Diencephalon (tissue), 1 donor: ENCODE results near the gene CGREF1. TPM values are rescaled to one million over a fixed set of nuclear protein-coding genes. Genes with fewer than 3 reads are reported as not detected.

Source experiments
- total RNA-seq: library from RNA; depleted of rRNA; stranded (reverse); fragments of >200 nt; gene quantifications from one replicate; pipeline ENCODE4 v1.2.3, GENCODE V29; 2014

The CGREF1 gene
- 28.8 TPM for total RNA-seq

GRCh38 chr2:27118525-27119329 lies at the start of gene CGREF1:
CGREF1 (minus strand) TSS chr2:27119128; CDS start chr2:27104366, 14,762 bp downstream.

DNA sequence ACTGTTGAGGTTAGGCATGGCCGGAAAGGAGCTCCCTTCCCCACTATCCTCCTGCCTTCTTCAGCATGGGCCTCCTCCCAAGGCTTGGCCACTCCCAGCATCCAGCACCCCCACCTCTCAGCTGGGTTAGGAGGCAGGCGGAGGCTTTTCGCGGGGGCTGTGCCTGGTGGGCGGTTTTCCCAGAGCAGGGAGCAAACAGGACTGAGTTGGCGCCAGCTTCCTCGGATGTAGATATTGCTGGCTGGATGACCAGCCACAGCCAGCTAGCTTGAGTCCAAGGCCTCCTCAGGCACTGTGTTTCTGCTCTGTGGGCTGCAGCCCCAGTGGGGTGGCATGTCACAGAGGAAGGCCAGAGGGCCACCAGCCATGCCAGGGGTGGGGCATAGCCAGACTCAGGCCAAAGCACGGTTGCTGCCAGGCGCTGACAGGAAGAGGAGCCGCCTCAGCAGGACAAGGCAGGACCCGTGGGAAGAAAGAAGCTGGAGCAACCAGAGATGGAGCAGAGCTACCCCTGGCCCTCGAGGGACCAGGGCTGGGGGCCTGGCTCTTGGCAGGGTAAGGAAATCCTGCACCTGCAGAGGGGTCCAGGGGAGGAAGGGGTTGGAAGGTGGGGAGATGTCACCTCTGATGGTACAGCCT lies 30.0 kb upstream of the CGREF1 start, which contains the start of gene TCF23:
Gene TCF23, plus strand, starts transcription at position 204 of the 639 bp plus-strand sequence. Its CDS starts 130 bp downstream, at position 334.

GRCh38 chr2:27139310-27139709 lies 20.4 kb upstream of the CGREF1 start, which contains the start of gene PRR30:
PRR30 (minus strand) TSS chr2:27139410; CDS start chr2:27138329, 1,081 bp downstream.

DNA sequence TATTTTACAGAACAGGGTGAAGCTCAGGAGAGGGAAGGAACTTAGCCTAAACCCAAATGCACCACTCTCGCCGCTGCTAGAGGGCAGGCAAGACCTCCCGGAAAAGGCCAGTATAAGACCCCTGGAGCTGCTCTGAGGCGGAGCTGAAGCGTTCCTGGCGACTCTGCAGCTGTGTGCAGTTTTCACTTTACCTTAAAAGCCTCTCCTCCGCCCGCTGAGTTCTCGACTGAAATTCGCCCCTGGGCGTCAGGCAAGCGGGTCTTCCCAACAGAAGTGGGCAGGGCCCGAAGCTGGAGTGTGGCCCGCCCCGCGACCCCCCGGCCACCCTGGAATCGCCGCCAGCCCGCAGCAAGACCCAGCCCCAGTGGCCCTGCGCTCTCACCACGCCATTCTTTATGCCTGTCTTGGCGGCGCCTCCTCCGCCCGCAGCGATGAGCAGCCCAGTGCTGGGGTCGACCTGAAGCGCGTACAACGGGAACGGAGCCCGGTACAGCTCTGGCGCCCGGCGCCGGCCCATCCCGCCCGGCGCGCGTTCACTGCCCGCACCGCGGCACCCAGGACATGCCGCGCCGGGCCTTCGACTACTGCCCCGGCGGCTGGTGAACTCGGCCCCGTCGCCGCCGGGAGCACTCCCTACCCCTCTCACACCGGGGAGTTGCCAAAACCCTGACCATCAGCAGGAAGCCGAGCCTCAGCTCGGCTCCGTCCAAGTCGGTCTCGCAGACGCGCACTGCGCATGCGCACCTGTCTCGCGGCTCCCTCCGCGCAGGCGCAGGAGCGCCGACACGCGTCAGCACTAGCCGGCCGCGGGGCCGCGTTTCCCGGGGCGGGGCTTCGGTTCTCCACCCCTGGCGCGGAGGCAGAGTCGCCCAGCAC lies 15.2 kb upstream of the CGREF1 start, which contains the start of gene PREB:
Gene PREB, minus strand, starts transcription at position 732 of the 876 bp plus-strand sequence. Its CDS starts 215 bp downstream, at position 517.

GRCh38 chr2:27123302-27124150 lies 4.6 kb upstream of the CGREF1 start, which contains the start of gene ABHD1:
ABHD1 (plus strand) TSS chr2:27123815; CDS start chr2:27123949, 134 bp downstream.

GRCh38 chr2:27086724-27087593 lies 32.0 kb downstream of the CGREF1 start, which contains the start of gene KHK:
KHK (plus strand) TSS chr2:27086772; CDS start chr2:27087260, 488 bp downstream.

DNA sequence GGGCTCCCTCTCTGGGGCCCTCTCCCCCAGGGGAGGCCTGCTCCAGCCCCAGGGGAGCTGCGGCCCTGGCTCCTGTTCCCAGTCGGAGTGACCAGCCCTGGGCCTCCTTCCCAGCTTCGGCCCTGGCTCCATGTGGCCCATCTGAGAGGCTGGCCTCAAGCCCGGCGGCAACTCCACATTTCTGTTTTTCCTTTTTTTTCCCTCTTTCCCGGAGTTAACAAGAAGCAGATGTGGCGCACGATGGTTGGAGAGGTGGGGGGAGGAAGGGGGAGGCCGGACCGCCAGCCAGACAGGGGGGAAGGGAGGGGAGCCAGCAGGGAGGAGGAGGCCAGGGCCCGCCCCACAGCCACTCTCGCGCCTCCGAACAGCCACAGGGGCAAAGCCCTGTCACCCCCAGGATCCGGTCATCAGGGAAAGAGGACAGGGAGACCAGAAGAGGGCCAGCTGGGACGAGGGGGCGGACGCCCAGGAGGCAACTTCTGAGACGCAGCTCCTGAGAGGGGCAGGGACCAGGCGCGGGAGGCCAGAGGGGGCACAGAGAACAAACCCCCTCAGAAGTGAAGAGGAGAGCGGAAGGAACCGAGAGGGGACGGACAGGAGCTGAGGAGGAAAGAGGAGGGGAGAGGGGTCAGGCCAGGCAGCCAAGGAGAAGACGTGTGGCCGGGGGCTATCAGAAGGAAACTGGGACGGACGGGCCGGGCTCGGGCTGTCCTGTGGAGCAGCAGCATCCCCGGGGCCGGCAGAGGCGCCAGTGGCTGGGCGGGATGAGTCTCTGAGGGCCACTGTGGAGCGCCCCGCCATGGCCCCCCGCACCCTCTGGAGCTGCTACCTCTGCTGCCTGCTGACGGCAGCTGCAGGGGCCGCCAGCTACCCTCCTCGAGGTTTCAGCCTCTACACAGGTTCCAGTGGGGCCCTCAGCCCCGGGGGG lies 40.4 kb downstream of the CGREF1 start, which contains the start of gene EMILIN1:
Gene EMILIN1, plus strand, starts transcription at position 349 of the 928 bp plus-strand sequence. Its CDS starts 451 bp downstream, at position 800.

GRCh38 chr2:27071277-27071989 lies 47.5 kb downstream of the CGREF1 start, which contains the start of gene OST4:
OST4 (minus strand) TSS chr2:27071654.

GRCh38 chr2:27050996-27051901 lies 67.7 kb downstream of the CGREF1 start, which contains the start of gene AGBL5:
AGBL5 (plus strand) TSS chr2:27051668; CDS start chr2:27052959, 1,291 bp downstream.

Other genes with a start within 250 kb of the CGREF1 start
- 39.9 TPM for gene MAPRE3, start 148.5 kb downstream of the CGREF1 start, total RNA-seq
- 14.5 TPM for gene TMEM214, start 86.2 kb downstream of the CGREF1 start, total RNA-seq
- 28.6 TPM for gene AGBL5, start 67.5 kb downstream of the CGREF1 start, total RNA-seq
- 158 TPM for gene OST4, start 47.5 kb downstream of the CGREF1 start, total RNA-seq
- gene EMILIN1, start 40.5 kb downstream of the CGREF1 start, total RNA-seq = 6.2 TPM
- gene KHK, start 32.4 kb downstream of the CGREF1 start, total RNA-seq = 8.8 TPM
- 0.46 TPM for gene ABHD1, start 4.7 kb upstream of the CGREF1 start, total RNA-seq
- gene PREB, start 15.5 kb upstream of the CGREF1 start, total RNA-seq = 24.7 TPM
- gene PRR30, start 20.3 kb upstream of the CGREF1 start, total RNA-seq = not detected
- not detected for gene TCF23, start 29.9 kb upstream of the CGREF1 start, total RNA-seq
- gene ATRAID, start 92.9 kb upstream of the CGREF1 start, total RNA-seq = 57.7 TPM
- 27.7 TPM for gene SLC5A6, start 93.1 kb upstream of the CGREF1 start, total RNA-seq
- 27.2 TPM for gene CAD, start 98.2 kb upstream of the CGREF1 start, total RNA-seq
- gene SLC30A3, start 143.9 kb upstream of the CGREF1 start, total RNA-seq = 2.1 TPM
- 0.23 TPM for gene DNAJC5G, start 156.3 kb upstream of the CGREF1 start, total RNA-seq
- not detected for gene TRIM54, start 163.3 kb upstream of the CGREF1 start, total RNA-seq
- gene UCN, start 189.3 kb upstream of the CGREF1 start, total RNA-seq = 0.92 TPM
- gene MPV17, start 204.0 kb upstream of the CGREF1 start, total RNA-seq = 45.7 TPM
- gene GTF3C2, start 237.6 kb upstream of the CGREF1 start, total RNA-seq = 32.3 TPM